ENCODE results near the gene TNS4. TPM values are rescaled to one million over a fixed set of nuclear protein-coding genes. Genes with fewer than 3 reads are reported as not detected.
A peak's percentile ranks its signal among the peaks of the same experiment; 100 is the strongest.

Gene TNS4
- polyA plus RNA-seq, 1 donor from 2014 or later: not detected

DNA sequence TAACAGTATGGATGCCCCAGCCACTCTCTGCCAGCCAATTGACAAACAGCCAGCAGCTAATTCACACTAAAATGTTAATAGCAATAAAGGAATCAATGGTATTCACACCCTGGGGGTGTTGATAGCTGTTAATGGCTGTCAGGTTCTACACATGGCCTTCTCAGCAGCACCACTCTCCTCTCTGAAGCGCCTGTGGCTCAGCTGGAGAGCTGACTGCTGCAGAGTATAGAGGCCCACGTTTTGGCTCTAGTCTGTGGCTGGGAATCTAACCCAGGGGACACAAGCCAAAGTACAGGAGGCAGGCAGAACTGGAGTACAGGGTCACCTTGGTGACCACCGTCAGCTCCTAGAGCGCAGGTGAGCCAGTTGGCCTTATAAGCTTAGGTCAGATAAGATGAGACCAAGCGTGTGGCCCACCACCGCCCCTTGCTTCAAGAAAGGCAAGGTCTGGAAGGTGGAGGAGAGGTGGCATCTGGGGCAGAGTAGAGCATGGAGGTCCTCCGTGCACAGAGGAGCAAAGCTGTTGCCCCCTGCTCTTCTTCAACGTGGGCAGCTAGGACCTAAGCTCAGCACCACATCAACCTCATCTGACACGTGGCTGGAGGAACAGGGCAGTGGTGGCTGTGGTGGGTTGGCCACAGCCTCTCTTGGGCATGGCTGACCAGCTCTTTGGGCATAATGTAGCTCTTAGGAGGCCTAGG lies 38.4 kb upstream of the TNS4 start:
- Mint-ChIP-seq H3K27ac (peak overlapping the region; percentile 23 to 100 (median 55)), H3K36me3 (no peaks in the 10 kb centered on the region), H3K4me1 (peaks cover 28 to 43% (median 35%) of the 10 kb centered on the region in 3 donors), H3K9me3 (no peaks in the 10 kb centered on the region), H3K27me3 (peaks cover 1% of the 10 kb centered on the region), H3K4me3 (peak overlapping the region in 1 of 4 donors; percentile 9)

GRCh38 chr17:40538936-40539705 lies 37.7 kb upstream of the TNS4 start:
- H3K27me3 Mint-ChIP-seq: peaks cover 1% of the 10 kb centered on the region
- H3K27ac Mint-ChIP-seq: peak overlapping the region; percentile 6 to 55 (median 53)
- peaks cover 34 to 48% (median 35%) of the 10 kb centered on the region in 3 donors for H3K4me1 Mint-ChIP-seq
- no peaks in the 10 kb centered on the region for H3K36me3 Mint-ChIP-seq
- no peaks in the 10 kb centered on the region for H3K9me3 Mint-ChIP-seq
- no peak overlapping the region for H3K4me3 Mint-ChIP-seq

- Mint-ChIP-seq H3K27ac (peak overlapping the region in 2 of 3 donors; percentile 1 to 79), H3K27me3 (peaks cover 3% of the 10 kb centered on the region), H3K4me3 (no peak overlapping the region), H3K36me3 (no peaks in the 10 kb centered on the region), H3K4me1 (peaks cover 41 to 55% (median 42%) of the 10 kb centered on the region in 3 donors), H3K9me3 (no peaks in the 10 kb centered on the region)
Measured at GRCh38 chr17:40538019-40538935, 36.9 kb upstream of the TNS4 start.

GRCh38 chr17:40536295-40537171 lies 35.1 kb upstream of the TNS4 start:
- H3K9me3 Mint-ChIP-seq: no peaks in the 10 kb centered on the region
- no peaks in the 10 kb centered on the region for H3K36me3 Mint-ChIP-seq
- H3K27ac Mint-ChIP-seq: peak overlapping the region in 1 of 3 donors; percentile 79
- H3K27me3 Mint-ChIP-seq: peaks cover 2% of the 10 kb centered on the region
- H3K4me1 Mint-ChIP-seq: peaks cover 41 to 59% (median 48%) of the 10 kb centered on the region in 3 donors
- no peak overlapping the region for H3K4me3 Mint-ChIP-seq

- Mint-ChIP-seq H3K4me3 (peak overlapping the region in 1 of 4 donors; percentile 22), H3K36me3 (no peaks in the 10 kb centered on the region), H3K9me3 (no peaks in the 10 kb centered on the region), H3K4me1 (peaks cover 38 to 57% (median 48%) of the 10 kb centered on the region in 3 donors), H3K27me3 (peaks cover 2% of the 10 kb centered on the region), H3K27ac (peak overlapping the region; percentile 53 to 89 (median 84))
Measured at GRCh38 chr17:40535924-40536294, 34.5 kb upstream of the TNS4 start.

DNA sequence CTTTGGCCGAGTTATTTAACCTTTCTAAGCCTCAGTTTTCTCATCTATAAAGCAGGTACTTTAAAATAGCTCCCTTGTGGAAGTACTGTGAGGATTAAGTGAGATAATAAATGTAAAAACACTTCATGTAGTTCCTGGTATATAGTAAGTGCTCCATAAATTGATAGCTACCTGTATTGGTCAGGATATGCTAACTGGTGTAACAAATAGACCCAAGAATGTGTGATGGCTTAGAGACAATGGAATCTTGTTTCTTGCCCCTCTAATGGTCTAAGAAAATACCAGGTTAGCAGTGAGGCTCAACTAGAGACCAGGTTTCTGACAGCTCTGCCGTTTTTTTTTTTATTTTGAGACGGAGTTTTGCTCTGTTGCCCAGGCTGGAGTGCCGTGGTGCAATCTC lies 34.0 kb upstream of the TNS4 start:
- peak overlapping the region in 2 of 4 donors; percentile 22 to 25 for H3K4me3 Mint-ChIP-seq

GRCh38 chr17:40534371-40535189 lies 33.2 kb upstream of the TNS4 start:
- Mint-ChIP-seq H3K27ac (peak overlapping the region; percentile 89 to 100 (median 95)), H3K36me3 (no peaks in the 10 kb centered on the region), H3K27me3 (peaks cover 2% of the 10 kb centered on the region), H3K9me3 (no peaks in the 10 kb centered on the region), H3K4me3 (peak overlapping the region in 2 of 4 donors; percentile 14 to 25), H3K4me1 (peaks cover 33 to 57% (median 46%) of the 10 kb centered on the region in 3 donors)

More for the DNA sequence above, 34.0 kb upstream of the TNS4 start:
- peaks cover 34 to 57% (median 49%) of the 10 kb centered on the region in 3 donors for H3K4me1 Mint-ChIP-seq
- H3K9me3 Mint-ChIP-seq: no peaks in the 10 kb centered on the region
- H3K36me3 Mint-ChIP-seq: no peaks in the 10 kb centered on the region
- H3K27ac Mint-ChIP-seq: peak overlapping the region; percentile 53 to 100 (median 89)
- H3K27me3 Mint-ChIP-seq: peaks cover 2% of the 10 kb centered on the region

DNA sequence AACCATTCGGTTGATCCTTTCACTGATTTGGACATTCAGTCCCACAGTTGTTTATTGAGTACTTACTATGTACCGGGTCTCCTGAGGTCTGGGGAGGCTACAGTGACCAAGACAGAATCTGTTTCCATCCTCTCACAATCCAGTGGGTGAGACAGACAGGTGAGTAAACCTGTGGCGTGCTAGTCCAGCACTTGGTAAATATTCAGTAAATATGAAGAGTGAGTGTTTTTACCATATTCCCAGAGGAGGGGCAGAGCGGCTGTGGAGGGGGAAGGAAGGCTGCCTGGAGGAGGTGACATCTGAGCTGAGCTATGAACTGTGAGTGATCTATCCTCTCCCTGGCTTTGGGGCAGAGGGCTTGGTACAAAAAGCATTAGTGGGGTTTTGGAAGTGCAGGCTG lies 32.5 kb upstream of the TNS4 start:
- Mint-ChIP-seq H3K4me3 (peak overlapping the region; percentile 27 to 89 (median 77)), H3K27me3 (peaks cover 2% of the 10 kb centered on the region), H3K4me1 (peaks cover 33 to 55% (median 46%) of the 10 kb centered on the region in 3 donors), H3K9me3 (no peaks in the 10 kb centered on the region), H3K36me3 (no peaks in the 10 kb centered on the region), H3K27ac (peak overlapping the region; percentile 89 to 100 (median 95))

GRCh38 chr17:40532520-40533253 lies 31.3 kb upstream of the TNS4 start:
- Mint-ChIP-seq H3K27me3 (peaks cover 2% of the 10 kb centered on the region), H3K4me3 (peak overlapping the region in 3 of 4 donors; percentile 27 to 53 (median 51)), H3K9me3 (no peaks in the 10 kb centered on the region), H3K36me3 (no peaks in the 10 kb centered on the region), H3K4me1 (peaks cover 32 to 57% (median 46%) of the 10 kb centered on the region in 3 donors), H3K27ac (peak overlapping the region; percentile 89 to 100 (median 95))

DNA sequence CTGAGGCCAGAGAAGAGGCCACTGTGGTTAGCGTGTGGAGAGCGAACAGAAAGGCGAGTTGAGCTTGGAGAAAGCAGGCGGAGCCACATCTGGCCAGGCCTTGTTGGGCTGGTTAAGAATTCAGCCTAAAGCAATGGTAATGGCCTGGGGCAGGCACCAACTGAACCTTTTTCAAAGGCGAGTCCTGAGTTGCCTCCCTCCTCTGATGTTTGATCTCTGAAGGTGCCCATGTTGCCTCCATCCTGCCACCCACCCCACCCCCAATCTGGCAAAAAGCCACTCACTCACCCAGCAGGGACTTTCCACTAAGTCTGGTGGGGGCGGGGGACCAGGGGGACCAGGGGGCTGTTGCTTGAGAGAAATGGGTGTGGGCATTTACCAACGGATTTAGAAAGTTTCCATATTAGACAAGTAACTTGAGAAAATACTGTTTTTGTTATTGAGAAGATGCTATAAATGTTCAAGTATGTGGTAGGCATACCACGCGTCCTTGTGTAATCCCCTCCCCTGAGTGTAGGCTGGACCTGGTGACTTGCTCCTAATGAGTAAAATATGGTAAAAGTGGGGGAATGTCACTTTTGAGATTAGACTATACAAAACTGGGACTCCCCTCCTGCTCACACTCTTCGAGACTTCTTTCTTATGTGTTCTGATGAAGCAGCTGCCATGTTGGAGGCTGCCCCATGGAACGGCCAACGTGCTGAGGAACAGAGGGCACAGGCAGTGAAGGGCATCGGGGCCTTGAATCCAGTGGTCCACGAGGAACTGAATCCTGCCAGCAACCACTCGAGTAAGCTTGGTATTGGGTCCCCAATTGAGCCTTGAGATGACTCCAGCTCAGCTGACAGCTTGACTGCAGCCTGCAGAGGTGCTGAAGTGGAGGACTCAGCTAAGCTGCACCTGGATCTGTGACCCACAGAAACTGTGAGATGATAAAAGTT lies 29.9 kb upstream of the TNS4 start:
- Mint-ChIP-seq H3K27me3 (peaks cover 2% of the 10 kb centered on the region), H3K27ac (peak overlapping the region; percentile 39 to 100 (median 89)), H3K9me3 (no peaks in the 10 kb centered on the region), H3K4me1 (peaks cover 23 to 51% (median 42%) of the 10 kb centered on the region in 3 donors), H3K4me3 (peak overlapping the region in 3 of 4 donors; percentile 27 to 74 (median 73)), H3K36me3 (no peaks in the 10 kb centered on the region)

DNA sequence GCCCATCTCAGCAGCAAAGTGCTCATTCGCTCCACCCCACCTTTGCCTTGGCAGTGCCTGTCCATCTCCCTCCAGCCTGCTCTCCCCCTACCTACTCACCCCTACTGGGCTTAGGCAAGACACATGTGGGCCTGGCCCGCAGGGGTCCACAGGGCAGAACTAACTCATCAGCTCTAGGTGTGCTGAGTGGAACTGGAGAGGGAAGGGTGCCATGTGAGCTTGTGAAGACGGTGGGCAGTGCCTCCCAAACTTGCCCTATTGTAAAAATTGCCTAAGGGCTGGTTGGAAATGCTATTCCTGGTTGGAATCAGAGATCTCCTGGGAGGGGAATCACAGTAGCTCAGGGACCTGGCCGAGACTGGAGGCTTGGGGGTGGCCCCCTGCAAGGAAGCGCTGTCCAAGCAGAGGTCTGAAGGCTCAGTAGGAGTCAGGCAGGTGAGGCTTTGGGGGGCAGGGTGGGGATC lies 29.1 kb upstream of the TNS4 start:
- Mint-ChIP-seq H3K27ac (peak overlapping the region in 1 of 3 donors; percentile 89), H3K4me1 (peaks cover 23 to 45% (median 39%) of the 10 kb centered on the region in 3 donors), H3K4me3 (peak overlapping the region in 2 of 4 donors; percentile 68 to 73), H3K27me3 (peaks cover 2% of the 10 kb centered on the region), H3K36me3 (no peaks in the 10 kb centered on the region), H3K9me3 (peaks cover 0 to 4% (median 0%) of the 10 kb centered on the region in 3 donors)
